ENCODE data around the gene FAM236A.
"Not testable (repeated sequence)": the region's sequence is repeated elsewhere in the genome, so short reads cannot be mapped to it uniquely, and the experiment has no call there.

FAM236A gene

GRCh38 chrX:72937906-72938305 is at the start of gene FAM236A:
TSS of gene FAM236A (plus strand) at chrX:72938206. CDS start at chrX:72938263, 57 bp downstream.
- DNase-seq (ENCODE audit: low read depth, low spot score) = not testable (repeated sequence)

GRCh38 chrX:72889740-72890139 is 48.3 kb upstream of the FAM236A start:
- DNase-seq (ENCODE audit: low read depth, low spot score) = not testable (repeated sequence)

GRCh38 chrX:72912315-72912714 is 25.7 kb upstream of the FAM236A start, which contains the start of gene FAM236C:
TSS of gene FAM236C (plus strand) at chrX:72912615. CDS start at chrX:72912715, 100 bp downstream.
- not testable (repeated sequence) for DNase-seq (ENCODE audit: low read depth, low spot score)

- DNase-seq (ENCODE audit: low read depth, low spot score) = not testable (repeated sequence)
Measured at GRCh38 chrX:72916096-72916495, 21.9 kb upstream of the FAM236A start.

- not testable (repeated sequence) for DNase-seq (ENCODE audit: low read depth, low spot score)
Measured at GRCh38 chrX:72932283-72932682, 5.7 kb upstream of the FAM236A start.

- not testable (repeated sequence) for DNase-seq (ENCODE audit: low read depth, low spot score)
Measured at GRCh38 chrX:72936455-72936854, 1.6 kb upstream of the FAM236A start.

GRCh38 chrX:72936882-72937455 is 1.0 kb upstream of the FAM236A start:
- not testable (repeated sequence) for DNase-seq (ENCODE audit: low read depth, low spot score)

GRCh38 chrX:72942272-72942671 is 4.3 kb downstream of the FAM236A start:
- DNase-seq (ENCODE audit: low read depth, low spot score) = not testable (repeated sequence)

GRCh38 chrX:72943035-72943818 is 5.2 kb downstream of the FAM236A start:
- not testable (repeated sequence) for DNase-seq (ENCODE audit: low read depth, low spot score)

- DNase-seq (ENCODE audit: low read depth, low spot score) = not testable (repeated sequence)
Measured at GRCh38 chrX:72943819-72944169, 5.8 kb downstream of the FAM236A start, which contains the start of gene DMRTC1. TSS of gene DMRTC1 (minus strand) at chrX:72943837. CDS start at chrX:72875694, 68,143 bp downstream.

- DNase-seq (ENCODE audit: low read depth, low spot score) = not testable (repeated sequence)
Measured at GRCh38 chrX:72959971-72960370, 22.0 kb downstream of the FAM236A start.

GRCh38 chrX:72971859-72972258 is 33.9 kb downstream of the FAM236A start:
- DNase-seq (ENCODE audit: low read depth, low spot score) = not testable (repeated sequence)

GRCh38 chrX:72974885-72975284 is 36.9 kb downstream of the FAM236A start:
- not testable (repeated sequence) for DNase-seq (ENCODE audit: low read depth, low spot score)

GRCh38 chrX:72980894-72981469 is 43.0 kb downstream of the FAM236A start:
- not testable (repeated sequence) for DNase-seq (ENCODE audit: low read depth, low spot score)

Data from ELF-1 (cell line).